ENCODE results near the gene C1orf141.

C1orf141 gene

DNA sequence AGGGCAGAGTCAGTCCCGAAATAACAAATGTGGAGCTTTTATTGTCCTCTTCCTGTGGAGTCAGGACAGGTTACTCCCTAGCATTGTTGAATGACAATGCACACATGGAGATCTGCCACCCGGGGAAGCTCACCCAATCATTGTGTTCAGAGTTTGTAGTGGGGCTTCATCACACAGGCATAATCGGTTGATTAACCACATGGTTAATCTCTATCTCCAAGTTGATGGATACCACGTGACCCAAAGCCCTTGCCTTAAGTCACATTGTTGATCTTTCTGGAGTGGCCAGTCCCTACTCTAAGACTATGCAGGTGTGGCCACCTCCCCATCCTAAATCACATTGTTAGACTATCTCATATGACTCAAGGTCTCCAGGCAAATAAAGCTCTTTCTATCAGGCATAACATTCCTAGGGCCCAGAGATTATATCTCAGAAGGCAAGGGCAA is 2.6 kb upstream of the C1orf141 start:
- TF ChIP-seq, protein P1, sequence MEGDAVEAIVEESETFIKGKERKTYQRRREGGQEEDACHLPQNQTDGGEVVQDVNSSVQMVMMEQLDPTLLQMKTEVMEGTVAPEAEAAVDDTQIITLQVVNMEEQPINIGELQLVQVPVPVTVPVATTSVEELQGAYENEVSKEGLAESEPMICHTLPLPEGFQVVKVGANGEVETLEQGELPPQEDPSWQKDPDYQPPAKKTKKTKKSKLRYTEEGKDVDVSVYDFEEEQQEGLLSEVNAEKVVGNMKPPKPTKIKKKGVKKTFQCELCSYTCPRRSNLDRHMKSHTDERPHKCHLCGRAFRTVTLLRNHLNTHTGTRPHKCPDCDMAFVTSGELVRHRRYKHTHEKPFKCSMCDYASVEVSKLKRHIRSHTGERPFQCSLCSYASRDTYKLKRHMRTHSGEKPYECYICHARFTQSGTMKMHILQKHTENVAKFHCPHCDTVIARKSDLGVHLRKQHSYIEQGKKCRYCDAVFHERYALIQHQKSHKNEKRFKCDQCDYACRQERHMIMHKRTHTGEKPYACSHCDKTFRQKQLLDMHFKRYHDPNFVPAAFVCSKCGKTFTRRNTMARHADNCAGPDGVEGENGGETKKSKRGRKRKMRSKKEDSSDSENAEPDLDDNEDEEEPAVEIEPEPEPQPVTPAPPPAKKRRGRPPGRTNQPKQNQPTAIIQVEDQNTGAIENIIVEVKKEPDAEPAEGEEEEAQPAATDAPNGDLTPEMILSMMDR (IDR thresholded peaks at IDR 0.05; ENCODE audit: low read depth, low read length, missing control alignments), result no peak
- no peak for DNase-seq (ENCODE audit: low read depth)
- H3K4me3 ChIP-seq (ENCODE audit: low read depth, low read length), result no peak overlapping the region

DNA sequence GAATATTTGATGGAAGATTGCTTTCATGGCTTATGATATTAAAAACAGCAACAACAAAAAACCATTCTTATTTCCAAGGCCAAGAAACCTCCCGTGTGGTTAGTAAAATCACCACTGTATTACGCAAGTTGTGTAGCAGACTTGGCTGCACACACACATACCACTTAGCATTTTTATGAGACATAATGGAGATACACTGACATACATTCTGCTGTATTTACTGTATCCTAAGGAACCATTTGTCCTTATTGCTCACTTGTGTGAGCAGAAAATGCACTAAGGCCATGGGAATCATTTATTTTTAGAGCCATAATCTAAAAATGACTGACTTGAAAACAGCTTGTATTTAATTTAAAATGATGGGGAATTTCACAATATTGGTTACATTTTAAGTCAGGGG is 584 bp upstream of the C1orf141 start:
- no peak for DNase-seq (ENCODE audit: low read depth)
- no peak overlapping the region for H3K4me3 ChIP-seq (ENCODE audit: low read depth, low read length)
- TF ChIP-seq, protein P1 (IDR thresholded peaks at IDR 0.05; ENCODE audit: low read depth, low read length, missing control alignments), result no peak

DNA sequence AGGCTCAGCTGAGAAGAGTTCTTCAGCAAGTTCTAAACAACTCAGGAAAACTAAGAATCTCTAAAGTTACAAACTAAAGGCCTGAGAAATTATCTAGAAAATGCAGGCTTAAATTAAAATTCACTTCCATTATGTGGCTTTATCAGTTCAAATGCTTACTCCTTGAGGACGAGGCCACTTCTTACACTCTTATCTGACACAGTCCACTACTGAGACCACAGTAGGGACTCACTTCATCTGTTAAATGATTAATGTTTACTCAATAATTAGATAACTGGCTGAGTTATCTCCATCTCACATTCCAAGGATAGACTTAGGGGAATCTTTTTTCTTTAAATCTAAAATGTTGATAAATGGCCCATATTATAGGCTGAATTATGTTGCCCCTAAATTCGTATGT is 1.6 kb downstream of the C1orf141 start:
- TF ChIP-seq, protein P1 (IDR thresholded peaks at IDR 0.05; ENCODE audit: low read depth, low read length, missing control alignments), result no peak
- no peak overlapping the region for H3K4me3 ChIP-seq (ENCODE audit: low read depth, low read length)
- no peak for DNase-seq (ENCODE audit: low read depth)

DNA sequence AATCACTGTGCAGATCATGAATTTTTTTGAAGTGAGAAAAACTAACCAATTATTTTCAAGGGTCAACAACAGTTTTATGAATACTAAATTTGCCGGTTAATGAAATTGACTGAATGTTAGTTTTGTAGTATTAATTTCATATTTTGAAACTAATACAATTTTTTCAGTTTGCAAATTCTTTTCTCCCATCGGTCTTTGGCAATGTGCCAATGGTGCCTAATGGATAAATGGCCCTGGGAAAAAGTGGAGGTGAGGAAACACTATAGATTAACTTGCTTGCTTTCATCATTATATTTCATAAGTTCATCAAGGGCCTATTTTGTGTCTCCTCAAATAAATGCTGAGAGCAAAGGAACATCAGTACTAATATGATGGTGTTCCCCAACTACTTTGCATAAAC is 4.1 kb downstream of the C1orf141 start:
- no peak for DNase-seq (ENCODE audit: low read depth)
- no peak overlapping the region for H3K4me3 ChIP-seq (ENCODE audit: low read depth, low read length)
- TF ChIP-seq, protein P1 (IDR thresholded peaks at IDR 0.05; ENCODE audit: low read depth, low read length, missing control alignments), result no peak

DNA sequence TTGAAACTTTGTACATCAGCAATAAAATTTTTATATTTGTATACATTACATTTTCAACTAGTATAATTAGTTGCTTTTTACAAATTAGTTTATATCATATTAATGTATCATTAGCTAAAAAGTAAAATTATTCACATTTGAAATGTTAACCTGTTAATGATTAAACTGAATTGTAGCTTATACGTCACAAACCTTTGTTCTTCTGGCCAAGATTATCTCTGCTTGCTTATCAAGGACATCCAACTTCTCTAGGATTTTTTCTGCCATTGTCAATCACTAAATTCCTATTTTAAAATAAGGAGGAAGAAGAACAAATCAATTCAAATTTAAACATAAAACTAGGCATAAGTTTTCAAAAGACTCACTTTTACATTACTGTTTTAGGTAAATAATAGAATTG is 7.8 kb downstream of the C1orf141 start:
- TF ChIP-seq, protein P1 (IDR thresholded peaks at IDR 0.05; ENCODE audit: low read depth, low read length, missing control alignments), result no peak
- no peak overlapping the region for H3K4me3 ChIP-seq (ENCODE audit: low read depth, low read length)
- DNase-seq (ENCODE audit: low read depth), result no peak

DNA sequence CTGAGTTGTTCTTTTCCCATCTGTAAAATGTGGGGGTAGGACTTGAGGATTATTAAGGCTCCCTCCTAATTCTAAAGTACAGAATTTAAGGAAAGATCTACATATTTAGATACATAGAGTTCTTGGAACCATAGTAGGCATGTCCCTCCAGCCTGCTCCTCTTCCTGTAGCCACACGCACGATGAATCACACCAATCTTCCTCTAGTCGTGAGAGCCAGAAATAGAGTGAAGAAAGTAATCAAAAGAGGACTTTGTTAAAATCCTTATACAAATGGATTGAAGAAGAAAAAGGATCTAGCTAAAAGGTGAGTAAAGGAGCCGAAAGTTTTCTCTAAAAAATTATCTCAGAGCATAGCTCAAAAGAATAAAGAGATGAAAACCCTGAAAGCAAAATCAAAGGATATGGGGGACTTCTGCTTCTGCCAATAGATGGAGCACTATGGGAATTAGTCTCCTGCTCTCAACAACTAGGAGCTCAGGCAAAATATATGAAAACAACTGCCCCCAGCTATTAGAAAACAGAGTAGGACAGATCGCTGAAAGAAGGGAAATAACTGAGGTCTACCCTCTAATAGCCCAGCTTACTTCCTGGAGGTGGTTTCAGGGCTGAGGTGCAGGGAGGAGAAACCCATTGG is 8.5 kb downstream of the C1orf141 start:
- TF ChIP-seq, protein P1 (IDR thresholded peaks at IDR 0.05; ENCODE audit: low read depth, low read length, missing control alignments), result no peak
- H3K4me3 ChIP-seq (ENCODE audit: low read depth, low read length), result no peak overlapping the region
- no peak for DNase-seq (ENCODE audit: low read depth)

DNA sequence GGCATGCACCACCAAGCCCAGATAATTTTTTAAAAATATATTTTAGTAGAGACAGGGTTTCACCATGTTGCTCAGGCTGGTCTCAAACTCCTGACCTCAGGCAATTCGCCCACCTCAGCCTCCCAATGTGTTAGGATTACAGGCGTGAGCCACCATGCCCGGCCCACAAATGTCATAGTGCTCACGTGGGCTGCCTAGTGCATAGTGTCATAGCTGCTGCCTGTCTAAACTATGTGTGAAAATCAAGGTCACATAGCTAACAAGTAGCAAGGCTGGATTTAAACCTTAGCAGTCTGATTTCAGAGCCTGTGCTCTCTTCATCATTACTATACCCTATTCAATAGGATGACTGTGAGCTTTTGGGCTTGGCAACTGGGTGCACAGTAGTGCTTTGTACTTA is 10.3 kb downstream of the C1orf141 start:
- DNase-seq (ENCODE audit: low read depth), result no peak
- H3K4me3 ChIP-seq (ENCODE audit: low read depth, low read length), result no peak overlapping the region
- TF ChIP-seq, protein P1 (IDR thresholded peaks at IDR 0.05; ENCODE audit: low read depth, low read length, missing control alignments), result no peak
